ENCODE results near the gene ADAT3.
"Not testable (repeated sequence)": the region's sequence is repeated elsewhere in the genome, so short reads cannot be mapped to it uniquely, and the experiment has no call there.

Gene ADAT3

DNA sequence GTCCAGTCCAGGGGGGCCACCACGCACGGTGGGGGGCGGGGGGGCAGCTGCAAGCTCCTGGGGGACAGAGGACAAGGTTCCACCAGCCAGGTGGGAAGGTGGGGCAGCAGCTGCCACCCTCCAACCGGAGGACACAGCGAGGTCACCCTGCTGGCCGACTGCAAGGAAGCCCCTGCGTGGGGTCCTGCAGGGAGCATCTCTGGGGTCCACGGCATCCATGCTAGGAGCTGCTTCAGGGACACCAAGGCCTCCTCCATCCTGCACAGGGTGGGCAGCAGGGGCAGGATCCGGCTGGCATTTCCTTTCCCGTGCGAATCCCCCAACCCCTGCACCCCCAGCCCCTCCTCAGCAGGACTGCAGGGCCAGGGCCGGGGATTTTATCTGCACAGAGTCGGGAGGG is 33.6 kb upstream of the ADAT3 start:
- no peak overlapping the region for H3K56ac ChIP-seq (ENCODE audit: low read length)
- peaks cover 21% of the 10 kb centered on the region for H3K79me2 ChIP-seq (ENCODE audit: control insufficient read depth, insufficient read depth, low read length)
- H2BK120ac ChIP-seq (ENCODE audit: low read depth, low read length) = no peak overlapping the region
- H3K4me1 ChIP-seq (ENCODE audit: control insufficient read depth, low read depth, low read length) = no peaks in the 10 kb centered on the region
- no peak overlapping the region for H2AK5ac ChIP-seq (ENCODE audit: low read length)
- no peak overlapping the region for H4K8ac ChIP-seq (ENCODE audit: low read depth, low read length)
- no peaks in the 10 kb centered on the region for H3K36me3 ChIP-seq (ENCODE audit: control insufficient read depth, insufficient read depth, low read length)
- H3K4me2 ChIP-seq (ENCODE audit: low read length) = no peak overlapping the region
- no peak overlapping the region for H3K23ac ChIP-seq (ENCODE audit: low read length)
- no peak overlapping the region for H3K4me3 ChIP-seq (ENCODE audit: low read length)
- H4K5ac ChIP-seq (ENCODE audit: low read length) = no peak overlapping the region
- no peak overlapping the region for H3K27ac ChIP-seq (ENCODE audit: low read depth, low read length)
- no peak overlapping the region for H2BK15ac ChIP-seq (replicated peaks; ENCODE audit: low read depth)
- no peak overlapping the region for H3K9ac ChIP-seq (ENCODE audit: low read length)
- H3K18ac ChIP-seq (ENCODE audit: low read length) = no peak overlapping the region
- no peak overlapping the region for H2BK5ac ChIP-seq (ENCODE audit: low read length)
- peaks cover 7% of the 10 kb centered on the region for H3K79me1 ChIP-seq (ENCODE audit: low read length)
- no peak overlapping the region for H3K4ac ChIP-seq (ENCODE audit: low read depth, low read length)
- DNase-seq = no peak
- WGBS (ENCODE audit: extremely low coverage, insufficient coverage, low lambda C conversion rate) = no CpG with 5 or more reads among the region's 13 CpGs
- no peaks in the 10 kb centered on the region for H3K27me3 ChIP-seq (ENCODE audit: insufficient read depth, low read length, poor library complexity)

DNA sequence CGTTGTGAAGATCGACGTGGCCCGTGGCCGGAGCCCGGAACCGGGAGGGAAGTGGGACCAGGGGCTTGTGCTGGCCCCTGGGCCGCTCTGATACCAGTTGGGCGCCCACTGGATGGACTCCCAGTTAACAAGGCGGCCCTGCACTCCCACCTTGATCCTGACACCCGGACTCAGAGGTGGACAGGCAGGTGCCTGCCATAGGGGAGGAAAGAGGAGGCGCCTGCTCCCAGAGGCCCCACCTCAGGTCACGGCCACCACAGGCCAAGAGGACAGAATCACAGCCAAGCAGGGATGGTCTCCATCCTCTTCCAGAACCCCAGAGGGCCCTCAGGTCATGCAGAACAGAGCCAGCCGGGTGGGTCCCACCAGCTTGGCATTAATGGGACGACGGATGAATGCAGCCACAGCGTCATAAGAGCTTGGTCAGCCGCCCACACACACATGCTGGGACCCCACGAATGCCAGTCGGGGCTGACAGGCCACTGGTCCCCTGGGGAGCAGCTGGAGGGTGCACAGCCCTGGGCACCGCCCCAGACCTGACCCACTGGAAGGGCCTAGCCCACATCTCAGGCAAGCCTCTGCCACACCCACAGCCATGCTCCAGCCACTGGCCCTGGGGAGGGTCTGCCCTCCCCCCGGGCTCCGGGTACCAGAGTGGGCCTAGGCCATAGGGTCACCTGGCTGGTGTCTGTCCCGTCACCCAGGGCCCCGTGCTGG is 32.2 kb upstream of the ADAT3 start:
- no peaks in the 10 kb centered on the region for H3K27me3 ChIP-seq (ENCODE audit: insufficient read depth, low read length, poor library complexity)
- H3K18ac ChIP-seq (ENCODE audit: low read length) = no peak overlapping the region
- no peak overlapping the region for H3K27ac ChIP-seq (ENCODE audit: low read depth, low read length)
- H3K79me1 ChIP-seq (ENCODE audit: low read length) = peaks cover 7% of the 10 kb centered on the region
- no peak overlapping the region for H4K8ac ChIP-seq (ENCODE audit: low read depth, low read length)
- H3K4me3 ChIP-seq (ENCODE audit: low read length) = no peak overlapping the region
- H3K36me3 ChIP-seq (ENCODE audit: control insufficient read depth, insufficient read depth, low read length) = no peaks in the 10 kb centered on the region
- peaks cover 21% of the 10 kb centered on the region for H3K79me2 ChIP-seq (ENCODE audit: control insufficient read depth, insufficient read depth, low read length)
- no peak overlapping the region for H3K23ac ChIP-seq (ENCODE audit: low read length)
- no peaks in the 10 kb centered on the region for H3K4me1 ChIP-seq (ENCODE audit: control insufficient read depth, low read depth, low read length)
- H2BK120ac ChIP-seq (ENCODE audit: low read depth, low read length) = no peak overlapping the region
- WGBS (ENCODE audit: extremely low coverage, insufficient coverage, low lambda C conversion rate) = no CpG with 5 or more reads among the region's 25 CpGs
- H2BK15ac ChIP-seq (replicated peaks; ENCODE audit: low read depth) = no peak overlapping the region
- H3K4me2 ChIP-seq (ENCODE audit: low read length) = no peak overlapping the region
- DNase-seq = no peak
- no peak overlapping the region for H3K56ac ChIP-seq (ENCODE audit: low read length)
- no peak overlapping the region for H2BK5ac ChIP-seq (ENCODE audit: low read length)
- H4K5ac ChIP-seq (ENCODE audit: low read length) = no peak overlapping the region
- no peak overlapping the region for H2AK5ac ChIP-seq (ENCODE audit: low read length)
- H3K9ac ChIP-seq (ENCODE audit: low read length) = no peak overlapping the region
- no peak overlapping the region for H3K4ac ChIP-seq (ENCODE audit: low read depth, low read length)

DNA sequence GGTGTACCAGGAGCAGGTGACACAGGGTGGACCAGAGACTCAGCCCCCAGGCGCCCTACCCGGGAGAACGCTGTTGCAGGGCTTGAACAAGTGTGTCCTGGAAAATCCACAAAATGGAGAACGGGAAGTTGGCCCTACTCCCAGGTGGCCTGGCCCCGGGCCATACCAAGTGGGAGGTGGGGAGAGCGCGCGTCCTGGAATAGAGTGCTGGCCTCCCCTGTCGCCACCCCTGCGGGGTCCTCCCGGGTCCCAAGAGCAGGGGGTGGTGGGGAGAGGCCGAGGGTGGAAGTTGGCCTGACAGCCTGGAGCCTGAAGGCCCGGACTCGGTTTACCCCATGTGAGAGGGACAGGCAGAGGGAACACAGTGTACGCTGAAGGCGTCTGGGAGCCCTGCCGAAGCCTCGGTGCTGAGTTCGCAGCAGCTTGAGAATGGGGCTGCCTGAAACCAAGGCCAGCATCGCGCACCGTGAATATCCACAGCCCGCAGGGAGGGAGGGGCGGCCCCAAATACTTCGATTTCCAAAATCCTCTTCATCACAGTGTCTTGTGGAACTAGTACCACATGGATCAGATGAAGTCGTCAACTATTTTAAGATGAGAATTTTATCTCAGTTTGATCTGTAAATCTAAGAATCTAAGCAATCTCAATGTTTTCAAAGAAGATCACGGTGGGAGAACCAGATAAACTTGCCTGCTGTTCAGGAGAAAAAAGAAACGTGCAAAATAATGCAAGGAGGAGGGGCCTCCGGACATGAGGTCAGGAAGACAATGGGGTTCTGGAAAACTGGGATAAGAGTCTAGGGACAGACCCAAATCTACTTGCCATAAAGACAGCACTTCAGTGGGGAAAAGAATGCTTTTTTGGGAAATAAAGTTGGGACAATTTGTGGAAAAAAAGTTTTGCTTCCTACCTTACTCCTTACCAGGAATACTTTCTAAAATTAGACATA is 31.4 kb upstream of the ADAT3 start:
- H3K4me2 ChIP-seq (ENCODE audit: low read length) = no peak overlapping the region
- no peaks in the 10 kb centered on the region for H3K36me3 ChIP-seq (ENCODE audit: control insufficient read depth, insufficient read depth, low read length)
- DNase-seq = no peak
- H3K9ac ChIP-seq (ENCODE audit: low read length) = no peak overlapping the region
- peaks cover 21% of the 10 kb centered on the region for H3K79me2 ChIP-seq (ENCODE audit: control insufficient read depth, insufficient read depth, low read length)
- H3K56ac ChIP-seq (ENCODE audit: low read length) = no peak overlapping the region
- no peak overlapping the region for H2BK15ac ChIP-seq (replicated peaks; ENCODE audit: low read depth)
- WGBS (ENCODE audit: extremely low coverage, insufficient coverage, low lambda C conversion rate) = no CpG with 5 or more reads among the region's 29 CpGs
- H3K27me3 ChIP-seq (ENCODE audit: insufficient read depth, low read length, poor library complexity) = no peaks in the 10 kb centered on the region
- H3K27ac ChIP-seq (ENCODE audit: low read depth, low read length) = no peak overlapping the region
- H4K8ac ChIP-seq (ENCODE audit: low read depth, low read length) = no peak overlapping the region
- no peak overlapping the region for H3K4me3 ChIP-seq (ENCODE audit: low read length)
- H3K4me1 ChIP-seq (ENCODE audit: control insufficient read depth, low read depth, low read length) = no peaks in the 10 kb centered on the region
- no peak overlapping the region for H3K4ac ChIP-seq (ENCODE audit: low read depth, low read length)
- H4K5ac ChIP-seq (ENCODE audit: low read length) = no peak overlapping the region
- H3K79me1 ChIP-seq (ENCODE audit: low read length) = peaks cover 7% of the 10 kb centered on the region
- no peak overlapping the region for H3K23ac ChIP-seq (ENCODE audit: low read length)
- H3K18ac ChIP-seq (ENCODE audit: low read length) = no peak overlapping the region
- H2BK120ac ChIP-seq (ENCODE audit: low read depth, low read length) = no peak overlapping the region
- no peak overlapping the region for H2AK5ac ChIP-seq (ENCODE audit: low read length)
- H2BK5ac ChIP-seq (ENCODE audit: low read length) = no peak overlapping the region

DNA sequence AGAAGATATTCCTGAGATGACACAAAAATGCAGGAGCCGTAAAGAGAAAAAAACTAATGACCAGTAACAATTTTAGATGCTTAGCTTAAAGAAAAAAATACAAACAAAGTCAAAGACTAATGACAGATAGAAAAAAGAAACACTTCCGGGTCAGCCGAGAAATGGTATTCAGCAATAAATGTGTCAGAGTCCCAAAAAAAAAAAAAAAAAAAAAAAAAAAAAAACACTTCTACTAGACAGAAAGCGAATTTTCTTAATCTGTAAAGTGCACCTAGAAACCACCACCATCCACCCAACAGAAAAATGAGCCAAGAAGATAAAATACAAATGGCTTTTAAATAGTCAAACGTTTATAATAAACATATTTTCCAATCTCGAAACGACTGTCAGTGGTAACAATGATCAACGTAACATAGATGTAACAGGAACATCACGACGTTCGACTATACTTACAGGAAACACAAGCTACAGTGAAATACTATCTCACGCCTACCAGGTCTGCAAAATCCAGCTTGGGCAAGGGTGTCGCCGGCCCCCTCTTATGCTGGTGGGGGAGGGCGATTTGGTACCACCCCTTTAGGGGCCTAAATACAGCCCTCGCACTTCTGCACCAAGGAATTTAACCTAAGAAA is 30.5 kb upstream of the ADAT3 start:
- Histone ChIP-seq H2BK15ac (replicated peaks; ENCODE audit: low read depth) (no peak overlapping the region), H2BK120ac (ENCODE audit: low read depth, low read length) (no peak overlapping the region), H3K56ac (ENCODE audit: low read length) (peak overlapping the region; percentile 97), H2AK5ac (ENCODE audit: low read length) (no peak overlapping the region), H3K36me3 (ENCODE audit: control insufficient read depth, insufficient read depth, low read length) (no peaks in the 10 kb centered on the region), H3K18ac (ENCODE audit: low read length) (no peak overlapping the region), H3K4me3 (ENCODE audit: low read length) (no peak overlapping the region), H3K4me1 (ENCODE audit: control insufficient read depth, low read depth, low read length) (no peaks in the 10 kb centered on the region), H4K5ac (ENCODE audit: low read length) (no peak overlapping the region), H3K27ac (ENCODE audit: low read depth, low read length) (no peak overlapping the region), H3K4me2 (ENCODE audit: low read length) (peak overlapping the region; percentile 68), H3K27me3 (ENCODE audit: insufficient read depth, low read length, poor library complexity) (no peaks in the 10 kb centered on the region), H3K9ac (ENCODE audit: low read length) (peak overlapping the region; percentile 97), H4K8ac (ENCODE audit: low read depth, low read length) (no peak overlapping the region), H3K79me2 (ENCODE audit: control insufficient read depth, insufficient read depth, low read length) (peaks cover 21% of the 10 kb centered on the region), H3K79me1 (ENCODE audit: low read length) (peaks cover 7% of the 10 kb centered on the region), H2BK5ac (ENCODE audit: low read length) (no peak overlapping the region), H3K4ac (ENCODE audit: low read depth, low read length) (no peak overlapping the region), H3K23ac (ENCODE audit: low read length) (no peak overlapping the region)
- WGBS (ENCODE audit: extremely low coverage, insufficient coverage, low lambda C conversion rate) = no CpG with 5 or more reads among the region's 16 CpGs
- DNase-seq = no peak

DNA sequence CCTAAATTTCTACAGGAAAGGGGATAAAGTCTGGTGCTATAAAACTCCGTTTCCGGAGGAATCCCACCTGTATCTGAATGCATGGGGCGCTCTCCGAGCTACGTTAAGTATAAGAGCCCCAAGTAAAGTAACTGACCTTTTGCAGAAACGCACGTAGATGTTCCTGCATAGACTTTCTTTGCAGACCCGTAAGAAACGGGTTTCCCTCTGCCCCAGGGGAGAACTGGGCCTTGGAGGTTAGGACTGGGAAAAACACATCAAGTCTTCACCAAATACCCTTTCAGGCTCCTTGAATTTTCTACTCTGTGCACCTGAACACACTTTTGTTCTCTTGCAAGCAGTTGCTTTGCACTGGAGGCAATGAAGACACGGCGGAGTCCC is 29.9 kb upstream of the ADAT3 start:
- H2BK120ac ChIP-seq (ENCODE audit: low read depth, low read length); H3K27me3 ChIP-seq (ENCODE audit: insufficient read depth, low read length, poor library complexity); H3K36me3 ChIP-seq (ENCODE audit: control insufficient read depth, insufficient read depth, low read length); H4K5ac ChIP-seq (ENCODE audit: low read length); H2BK5ac ChIP-seq (ENCODE audit: low read length); H3K23ac ChIP-seq (ENCODE audit: low read length); H2AK5ac ChIP-seq (ENCODE audit: low read length); H4K8ac ChIP-seq (ENCODE audit: low read depth, low read length); H2BK15ac ChIP-seq (replicated peaks; ENCODE audit: low read depth); H3K4ac ChIP-seq (ENCODE audit: low read depth, low read length); H3K27ac ChIP-seq (ENCODE audit: low read depth, low read length); H3K79me1 ChIP-seq (ENCODE audit: low read length); H3K18ac ChIP-seq (ENCODE audit: low read length); DNase-seq; H3K4me1 ChIP-seq (ENCODE audit: control insufficient read depth, low read depth, low read length): not testable (repeated sequence)
- Histone ChIP-seq H3K4me2 (ENCODE audit: low read length) (peak overlapping the region; percentile 68), H3K4me3 (ENCODE audit: low read length) (peak overlapping the region; percentile 96), H3K56ac (ENCODE audit: low read length) (peak overlapping the region; percentile 97), H3K9ac (ENCODE audit: low read length) (peak overlapping the region; percentile 97), H3K79me2 (ENCODE audit: control insufficient read depth, insufficient read depth, low read length) (peaks cover 21% of the 10 kb centered on the region)
- WGBS (ENCODE audit: extremely low coverage, insufficient coverage, low lambda C conversion rate) = no CpG with 5 or more reads among the region's 11 CpGs
